ENCODE data around the gene HMCN2.
A peak's percentile ranks its signal among the peaks of the same experiment; 100 is the strongest.

HMCN2 gene

DNA sequence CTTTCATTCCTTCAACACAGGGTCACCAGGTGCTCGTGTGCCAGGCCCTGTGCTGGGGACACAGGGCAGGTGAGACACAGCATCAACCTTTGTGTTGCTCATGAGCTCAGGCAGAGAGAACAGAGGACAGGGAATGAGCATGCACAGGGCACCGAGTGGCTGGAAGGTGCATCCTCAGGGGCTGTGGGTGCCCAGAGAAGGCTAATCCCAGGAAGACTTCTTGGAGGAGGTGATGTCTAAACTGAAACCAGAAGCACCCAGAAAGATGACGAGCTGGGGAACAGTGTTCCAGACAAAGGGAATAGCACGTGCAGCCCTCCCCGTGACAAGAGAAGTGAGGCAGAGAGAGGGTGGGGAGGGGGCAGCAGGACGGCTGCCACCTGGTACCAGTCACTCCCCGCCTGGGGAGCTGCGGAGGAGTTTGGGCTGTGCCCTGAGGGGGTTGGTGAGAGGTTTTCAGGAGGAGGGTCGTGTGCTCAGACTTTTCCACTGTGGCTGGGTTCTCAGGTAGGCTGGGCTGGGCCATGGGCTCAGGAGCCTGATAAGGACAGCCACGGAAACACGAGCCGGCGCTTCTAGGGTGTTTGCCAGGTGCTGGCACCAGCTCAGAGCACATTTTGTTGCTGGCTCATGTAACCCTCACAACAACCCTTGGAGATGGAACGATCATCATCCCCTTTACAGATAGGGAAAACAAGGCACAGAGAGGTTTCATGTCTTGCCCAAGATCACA is 46.0 kb downstream of the HMCN2 start:
- no peak overlapping the region for H3K4me3 ChIP-seq
- no peaks in the 10 kb centered on the region for H4K20me1 ChIP-seq
- H3K27me3 ChIP-seq = no peaks in the 10 kb centered on the region
- peaks cover 0 to 11% (median 3%) of the 10 kb centered on the region in 10 experiments; a peak in 9 of 20 replicates for H3K4me1 ChIP-seq
- H3K27ac ChIP-seq = no peak overlapping the region
- no peak overlapping the region for H3K9ac ChIP-seq
- no peaks in the 10 kb centered on the region for H3K36me3 ChIP-seq
- H3K9me3 ChIP-seq (replicated peaks in 1 of 11) = no peaks in the 10 kb centered on the region
- no peak for TF ChIP-seq Cebpa-rat (IDR thresholded peaks at IDR 0.05)
- no peak overlapping the region for H3K4me2 ChIP-seq

DNA sequence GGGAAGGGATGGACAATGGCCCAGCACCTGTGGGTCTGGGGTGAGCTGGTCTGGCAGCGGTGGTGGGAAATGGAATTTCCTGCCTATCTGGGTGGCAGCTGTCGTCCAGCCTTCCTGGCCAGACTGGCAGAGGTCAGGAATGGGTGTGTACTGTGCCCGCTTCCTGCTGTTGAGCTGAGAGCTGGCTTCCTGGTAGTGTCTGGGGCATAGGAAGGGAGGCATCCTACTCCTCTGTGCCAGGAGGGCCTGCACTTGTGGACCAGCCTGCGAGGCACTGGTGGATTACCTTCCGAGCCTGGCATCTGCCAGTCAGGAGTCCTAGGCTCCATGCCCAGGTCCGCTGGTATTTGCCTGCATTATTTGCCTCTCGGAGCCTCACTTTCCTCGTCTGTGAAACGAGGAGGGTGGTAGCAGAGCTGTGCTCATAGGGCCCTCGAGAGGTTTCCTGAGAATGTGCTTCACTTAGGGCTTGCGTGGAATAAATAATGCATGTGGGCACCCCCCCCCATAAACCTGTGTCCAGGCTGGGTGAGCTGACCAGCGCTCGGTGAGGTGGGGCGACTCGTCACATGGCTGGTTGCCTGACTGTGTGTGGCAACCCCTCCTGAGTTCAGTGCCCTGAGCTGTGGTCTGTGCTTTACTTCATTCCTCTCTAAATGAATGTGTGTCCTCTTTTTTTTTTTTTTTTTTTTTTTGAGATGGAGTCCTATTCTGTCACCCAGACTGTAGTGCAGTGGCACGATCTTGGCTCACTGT is 47.7 kb downstream of the HMCN2 start:
- 0 out of 22 replicates have a peak, but pooled peaks cover 0 to 6% (median 0%) of the 10 kb centered on the region in 11 experiments for H4K20me1 ChIP-seq
- no peak overlapping the region for H3K4me3 ChIP-seq
- peaks cover 0 to 11% (median 6%) of the 10 kb centered on the region in 10 experiments; a peak in 9 of 20 replicates for H3K4me1 ChIP-seq
- H3K9me3 ChIP-seq (replicated peaks in 1 of 11) = no peaks in the 10 kb centered on the region
- no peak overlapping the region for H3K27ac ChIP-seq
- no peak for TF ChIP-seq Cebpa-rat (IDR thresholded peaks at IDR 0.05)
- H3K36me3 ChIP-seq = no peaks in the 10 kb centered on the region
- H3K27me3 ChIP-seq = no peaks in the 10 kb centered on the region
- no peak overlapping the region; a peak in 1 of 22 replicates for H3K9ac ChIP-seq
- peak overlapping the region in 5 of 11 experiments; percentile 15 to 54 (median 30); a peak in 7 of 22 replicates for H3K4me2 ChIP-seq

DNA sequence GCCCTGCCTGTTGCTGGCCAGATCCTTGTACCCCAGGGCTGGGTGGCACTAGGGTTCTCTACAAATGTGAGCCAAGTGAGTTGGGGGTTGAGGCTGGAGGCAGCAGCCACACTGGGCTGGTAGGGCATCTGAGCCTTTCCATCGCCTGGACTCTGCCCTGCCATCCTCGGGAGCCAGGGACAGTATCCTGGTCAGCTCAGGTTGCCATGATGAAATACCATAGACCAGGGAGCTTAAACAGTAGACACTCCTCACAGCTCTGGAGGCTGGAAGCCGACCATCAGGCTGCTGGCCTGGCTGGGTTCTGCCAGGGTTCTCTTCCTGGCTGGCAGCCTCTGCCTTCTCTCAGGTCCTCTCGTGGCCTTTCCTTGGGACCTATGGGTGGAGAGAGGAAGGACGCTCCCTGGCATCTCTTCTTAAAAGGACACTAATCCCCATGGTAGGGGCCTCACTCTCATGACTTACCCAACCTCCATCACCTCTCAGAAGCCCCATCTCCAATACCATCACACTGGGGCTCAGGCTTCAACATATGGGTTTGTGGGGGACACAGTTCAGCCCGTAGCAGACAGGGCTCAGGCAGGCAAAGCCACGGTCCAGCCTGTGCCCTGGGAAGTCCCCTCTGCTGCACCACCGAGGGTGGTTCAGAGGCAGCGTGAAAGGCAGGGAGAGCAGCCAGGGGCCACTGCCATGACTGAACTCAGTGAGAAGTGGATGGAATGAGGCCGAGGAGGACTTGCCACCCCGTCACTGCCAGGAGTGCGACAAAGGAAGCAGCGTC is 50.1 kb downstream of the HMCN2 start:
- peaks cover 8 to 30% (median 22%) of the 10 kb centered on the region in 10 experiments; a peak in 19 of 20 replicates for H3K4me1 ChIP-seq
- no peak overlapping the region; a peak in 1 of 22 replicates for H3K27ac ChIP-seq
- H3K4me2 ChIP-seq = no peak overlapping the region
- no peaks in the 10 kb centered on the region for H3K36me3 ChIP-seq
- H3K27me3 ChIP-seq = no peaks in the 10 kb centered on the region
- H3K9ac ChIP-seq = no peak overlapping the region
- no peak for TF ChIP-seq Cebpa-rat (IDR thresholded peaks at IDR 0.05)
- no peak overlapping the region for H3K4me3 ChIP-seq
- no peaks in the 10 kb centered on the region for H3K9me3 ChIP-seq (replicated peaks in 1 of 11)
- H4K20me1 ChIP-seq = peaks cover 0 to 6% (median 0%) of the 10 kb centered on the region in 11 experiments; a peak in 2 of 22 replicates

DNA sequence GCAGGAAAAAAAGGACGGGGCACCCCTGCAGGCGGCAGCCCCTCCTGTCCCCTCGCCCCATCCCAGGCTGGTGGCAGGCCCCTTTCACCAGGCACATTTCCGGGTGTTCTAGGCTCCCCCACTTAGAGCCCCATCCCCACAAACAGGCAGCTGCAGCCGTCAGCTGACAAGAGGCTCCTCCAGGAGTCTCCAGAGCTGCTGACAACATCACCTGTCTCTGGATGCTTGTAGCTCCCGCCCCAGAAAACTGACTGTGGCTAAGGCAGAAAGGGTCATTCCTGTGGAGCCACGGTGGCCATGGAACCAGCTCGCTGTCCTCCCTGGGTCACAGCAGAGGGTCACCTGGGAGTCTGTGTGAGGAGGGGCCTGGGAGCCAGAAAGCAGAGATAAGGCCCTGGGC is 50.9 kb downstream of the HMCN2 start:
- Histone ChIP-seq H3K36me3 (no peaks in the 10 kb centered on the region), H3K27me3 (no peaks in the 10 kb centered on the region), H4K20me1 (peaks cover 0 to 6% (median 0%) of the 10 kb centered on the region in 11 experiments; a peak in 2 of 22 replicates), H3K4me3 (no peak overlapping the region), H3K4me1 (peaks cover 8 to 38% (median 29%) of the 10 kb centered on the region in 10 experiments; a peak in 19 of 20 replicates), H3K4me2 (no peak overlapping the region), H3K9me3 (replicated peaks in 1 of 11) (no peaks in the 10 kb centered on the region), H3K9ac (no peak overlapping the region), H3K27ac (no peak overlapping the region)
- TF ChIP-seq Cebpa-rat (IDR thresholded peaks at IDR 0.05) = no peak

DNA sequence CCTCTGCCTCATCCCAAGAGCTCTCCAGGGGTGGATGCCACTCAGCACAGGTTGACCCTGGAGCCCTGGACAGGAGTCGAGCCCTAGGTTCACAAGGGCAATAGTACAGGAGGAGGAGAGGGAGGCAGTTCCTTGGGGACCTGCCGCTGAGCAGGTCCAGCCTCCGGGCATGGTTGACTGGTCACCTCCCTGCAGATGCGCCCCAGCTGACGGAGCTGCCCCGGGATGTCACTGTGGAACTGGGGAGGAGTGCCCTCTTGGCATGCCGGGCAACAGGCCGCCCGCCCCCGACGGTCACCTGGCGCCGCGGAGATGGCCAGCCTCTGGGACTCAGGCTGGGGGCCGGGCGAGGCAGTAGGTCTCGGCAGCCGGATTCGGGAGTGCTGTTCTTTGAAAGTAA is 53.7 kb downstream of the HMCN2 start:
- Histone ChIP-seq H3K4me1 (peaks cover 0 to 54% (median 39%) of the 10 kb centered on the region in 10 experiments; a peak in 15 of 20 replicates), H4K20me1 (peaks cover 0 to 6% (median 0%) of the 10 kb centered on the region in 11 experiments; a peak in 2 of 22 replicates), H3K9me3 (replicated peaks in 1 of 11) (no peaks in the 10 kb centered on the region), H3K4me2 (peak overlapping the region in 8 of 11 experiments; percentile 18 to 81 (median 64); a peak in 13 of 22 replicates), H3K36me3 (no peaks in the 10 kb centered on the region), H3K27me3 (no peaks in the 10 kb centered on the region), H3K4me3 (no peak overlapping the region), H3K9ac (no peak overlapping the region), H3K27ac (no peak overlapping the region)
- TF ChIP-seq Cebpa-rat (IDR thresholded peaks at IDR 0.05) = no peak

DNA sequence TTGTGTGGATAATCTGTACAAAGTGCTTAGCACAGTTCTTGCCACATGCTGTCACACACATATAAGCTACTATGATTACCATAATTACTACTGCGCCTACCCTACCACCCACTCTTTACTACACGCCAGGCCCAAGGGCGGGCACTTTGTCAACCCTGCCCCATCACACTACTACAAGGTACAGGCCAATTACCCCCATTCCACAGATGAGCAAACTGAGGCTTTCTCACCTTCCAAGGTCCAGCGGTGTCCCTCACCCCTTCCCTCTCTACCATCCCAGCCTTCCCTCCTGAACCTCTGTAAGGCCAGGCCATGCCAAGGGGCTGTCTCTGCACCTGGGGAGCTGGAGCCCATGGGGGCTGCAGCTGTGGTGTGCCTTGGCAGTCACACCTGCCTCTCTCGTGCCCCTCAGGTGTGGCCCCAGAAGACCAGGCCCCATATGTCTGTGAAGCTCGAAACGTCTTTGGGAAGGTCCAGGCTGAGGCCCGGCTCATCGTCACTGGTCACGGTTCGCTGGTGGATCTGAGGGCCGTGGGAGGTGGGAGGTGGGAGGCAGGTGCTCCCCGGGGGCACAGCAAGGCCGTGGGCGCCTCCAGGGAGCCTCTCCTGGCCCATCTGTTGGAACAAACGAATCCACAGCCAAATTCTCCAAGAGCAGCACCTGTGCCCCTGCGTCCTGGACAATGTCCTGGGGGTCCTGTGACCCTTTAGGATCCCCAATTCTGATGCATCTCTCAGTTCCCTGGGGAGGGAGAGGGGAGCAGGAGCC is 54.6 kb downstream of the HMCN2 start:
- Histone ChIP-seq H3K9me3 (replicated peaks in 1 of 11) (no peaks in the 10 kb centered on the region), H3K4me1 (peaks cover 0 to 54% (median 39%) of the 10 kb centered on the region in 10 experiments; a peak in 15 of 20 replicates), H3K27me3 (no peaks in the 10 kb centered on the region), H3K27ac (no peak overlapping the region), H3K4me3 (no peak overlapping the region), H3K9ac (no peak overlapping the region), H4K20me1 (peaks cover 0 to 6% (median 0%) of the 10 kb centered on the region in 11 experiments; a peak in 2 of 22 replicates), H3K36me3 (no peaks in the 10 kb centered on the region), H3K4me2 (peak overlapping the region in 8 of 11 experiments; percentile 18 to 81 (median 64); a peak in 14 of 22 replicates)
- TF ChIP-seq Cebpa-rat (IDR thresholded peaks at IDR 0.05) = no peak

DNA sequence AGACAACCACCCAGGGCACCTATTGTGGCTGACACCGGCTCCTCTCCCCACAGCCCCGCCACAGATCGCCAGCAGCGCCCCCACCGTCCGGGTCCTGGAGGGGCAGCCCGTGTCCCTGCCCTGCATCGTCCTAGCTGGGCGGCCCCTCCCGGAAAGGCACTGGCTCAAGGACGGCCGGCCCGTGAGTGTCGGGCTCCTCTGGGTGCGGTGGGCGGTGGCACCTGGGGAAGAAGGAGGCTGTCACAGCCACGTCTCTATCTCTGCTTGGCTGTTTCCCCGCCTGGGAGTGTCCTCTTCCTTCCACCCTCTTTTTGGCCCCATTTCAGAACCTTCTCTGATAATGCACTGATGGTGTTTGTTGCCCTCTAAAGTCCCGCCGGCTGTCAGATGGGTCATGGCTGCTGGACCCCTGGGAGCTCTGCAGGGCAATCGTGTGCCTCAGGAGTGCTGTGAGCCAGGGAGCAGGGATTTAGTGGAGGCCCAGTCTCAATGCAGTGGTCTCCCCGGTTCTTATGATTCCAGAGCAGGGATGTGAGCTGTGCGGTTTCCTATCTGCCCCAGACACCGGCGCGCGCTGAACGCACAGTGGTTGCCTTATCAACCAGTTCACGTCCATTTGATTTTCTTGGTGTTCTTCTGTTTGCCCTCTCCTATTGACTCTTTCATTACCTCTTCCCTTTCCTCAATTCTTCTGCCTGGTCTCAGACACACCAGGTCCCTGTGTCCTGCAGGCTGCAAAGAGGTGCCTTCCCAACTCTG is 55.3 kb downstream of the HMCN2 start:
- Histone ChIP-seq H3K36me3 (no peaks in the 10 kb centered on the region), H3K9ac (no peak overlapping the region), H3K9me3 (replicated peaks in 1 of 11) (no peaks in the 10 kb centered on the region), H3K4me2 (peak overlapping the region in 8 of 11 experiments; percentile 18 to 81 (median 58); a peak in 12 of 22 replicates), H3K27ac (no peak overlapping the region), H3K4me1 (peaks cover 0 to 54% (median 39%) of the 10 kb centered on the region in 10 experiments; a peak in 15 of 20 replicates), H3K27me3 (no peaks in the 10 kb centered on the region), H3K4me3 (no peak overlapping the region), H4K20me1 (peaks cover 0 to 6% (median 0%) of the 10 kb centered on the region in 11 experiments; a peak in 2 of 22 replicates)
- TF ChIP-seq Cebpa-rat (IDR thresholded peaks at IDR 0.05) = no peak
